Testis (tissue), 3 donors: ENCODE results near the gene NXNL2. TPM values are rescaled to one million over a fixed set of nuclear protein-coding genes. Genes with fewer than 3 reads are reported as not detected.

Experiments
- DNase-seq: peaks from one replicate; pipeline ENCODE4 v3.0.0-alpha.2; 2019
- H3K27ac ChIP-seq, 2 donors: fragments of 200-600 bp; sonication (generic); one replicate each; pipeline ENCODE4 v1.5.1; 2019
- H3K27me3 ChIP-seq: fragments of 200-600 bp; sonication (generic); one replicate; pipeline ENCODE4 v1.5.1; 2019
- H3K36me3 ChIP-seq: fragments of 200-600 bp; sonication (generic); one replicate; pipeline ENCODE4 v1.5.1; 2017; ENCODE audit warnings: low read depth; ENCODE audit errors: missing control alignments
- H3K4me1 ChIP-seq: fragments of 200-600 bp; sonication (generic); one replicate; pipeline ENCODE4 v1.5.1; 2019
- H3K4me3 ChIP-seq, 2 donors: fragments of 200-600 bp; sonication (generic); one replicate each; pipeline ENCODE4 v1.5.1; 2017 to 2019
- H3K9me3 ChIP-seq: fragments of 200-600 bp; sonication (generic); one replicate; pipeline ENCODE4 v1.5.1; 2017
- POLR2A ChIP-seq: fragments of 450-650 bp; IDR thresholded peaks from one replicate; pipeline ENCODE4 v1.6.1; 2017; ENCODE audit warnings: antibody characterized with exemption, mild to moderate bottlenecking, moderate library complexity
- WGBS, 2 donors: methylation state at CpG; one replicate each; pipeline ENCODE4 v1.1.5; 2018; 5-methylcytosine and 5-hydroxymethylcytosine counted together
- intact Hi-C: fragments of 100-400 bp; cut with DNase I; formaldehyde crosslinking; loops from one replicate; pipeline ENCODE4 v1.15.1; 2023; ENCODE audit warnings: low total_unique reads
- polyA plus RNA-seq: library from polyadenylated mRNA; stranded (reverse); fragments of 350-450 nt; fragmentation: Illumina TruSeq; extraction: RNeasy Lipid Tissue Mini Kit (QIAGEN cat#74804); gene quantifications from one replicate; pipeline ENCODE4 v1.2.3, GENCODE V29; 2014; ENCODE audit warnings: low read depth, low replicate concordance; ENCODE audit not compliant: insufficient read depth
- total RNA-seq, 2 donors: library from RNA; depleted of rRNA; stranded (reverse); fragments of >200 nt; gene quantifications; one replicate each; pipeline ENCODE4 v1.2.3, GENCODE V29; 2016
- TF ChIP-seq, protein P1 (sequence below), 3 experiments: fragments of 450-650 bp in 2 of 3; fragments of 200-600 bp in 1 of 3; sonication (generic) in 1 of 3; IDR thresholded peaks; one replicate each; pipeline ENCODE4 v1.5.1; 2016 to 2019; ENCODE audit warnings: antibody characterized with exemption in 3 of 3, mild to moderate bottlenecking in 2 of 3, moderate library complexity in 1 of 3

The NXNL2 gene
- total and polyA plus RNA-seq, 3 donors from 2014 or later, result 1.5 to 2.8 (median 2.2) TPM

- intact Hi-C loops, result no loop called here
- H3K4me1 ChIP-seq, result peaks cover 6% of the 10 kb centered on the region
- DNase-seq, result peak; percentile 33
These were observed 975 bp upstream of the NXNL2 start for GRCh38 chr9:88533951-88534455.

DNA sequence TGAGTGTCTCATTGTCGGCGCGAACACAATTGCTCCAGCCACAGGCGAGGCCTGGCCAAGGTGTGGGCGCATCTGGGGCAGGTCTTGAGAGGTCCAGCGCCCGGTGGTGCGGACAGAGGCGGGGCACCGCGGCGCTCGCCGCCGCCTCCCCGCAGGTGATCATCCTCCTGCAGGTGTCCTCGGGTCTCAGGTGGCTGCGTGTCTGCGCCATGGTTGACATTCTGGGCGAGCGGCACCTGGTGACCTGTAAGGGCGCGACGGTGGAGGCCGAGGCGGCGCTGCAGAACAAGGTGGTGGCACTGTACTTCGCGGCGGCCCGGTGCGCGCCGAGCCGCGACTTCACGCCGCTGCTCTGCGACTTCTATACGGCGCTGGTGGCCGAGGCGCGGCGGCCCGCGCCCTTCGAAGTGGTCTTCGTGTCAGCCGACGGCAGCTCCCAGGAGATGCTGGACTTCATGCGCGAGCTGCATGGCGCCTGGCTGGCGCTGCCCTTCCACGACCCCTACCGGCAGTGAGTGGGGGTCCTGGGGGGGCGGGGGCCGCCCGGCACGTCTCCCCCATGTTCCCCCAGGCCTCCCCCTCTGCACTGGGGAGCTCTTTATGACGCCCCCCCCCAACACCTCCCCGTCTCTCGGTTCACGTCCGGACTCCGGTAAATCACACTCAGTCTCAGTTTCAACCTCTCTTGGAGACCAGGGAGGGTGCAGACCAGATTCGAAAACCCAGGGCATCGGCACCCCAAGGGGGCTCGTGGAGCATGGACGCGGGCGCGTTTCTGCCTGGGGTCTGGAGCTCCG lies 446 bp downstream of the NXNL2 start:
- Histone ChIP-seq H3K4me3 (peak overlapping the region; percentile 56 to 58), H3K27ac (peak overlapping the region in 1 of 2 donors; percentile 41), H3K4me1 (peaks cover 6% of the 10 kb centered on the region), H3K9me3 (no peaks in the 10 kb centered on the region), H3K36me3 (no peaks in the 10 kb centered on the region), H3K27me3 (no peaks in the 10 kb centered on the region)
- 15% methylated on average over 56 of the region's 75 CpGs; no CpG with 5 or more reads in 1 of the 2 donors for WGBS, 2 donors
- TF ChIP-seq, protein P1, sequence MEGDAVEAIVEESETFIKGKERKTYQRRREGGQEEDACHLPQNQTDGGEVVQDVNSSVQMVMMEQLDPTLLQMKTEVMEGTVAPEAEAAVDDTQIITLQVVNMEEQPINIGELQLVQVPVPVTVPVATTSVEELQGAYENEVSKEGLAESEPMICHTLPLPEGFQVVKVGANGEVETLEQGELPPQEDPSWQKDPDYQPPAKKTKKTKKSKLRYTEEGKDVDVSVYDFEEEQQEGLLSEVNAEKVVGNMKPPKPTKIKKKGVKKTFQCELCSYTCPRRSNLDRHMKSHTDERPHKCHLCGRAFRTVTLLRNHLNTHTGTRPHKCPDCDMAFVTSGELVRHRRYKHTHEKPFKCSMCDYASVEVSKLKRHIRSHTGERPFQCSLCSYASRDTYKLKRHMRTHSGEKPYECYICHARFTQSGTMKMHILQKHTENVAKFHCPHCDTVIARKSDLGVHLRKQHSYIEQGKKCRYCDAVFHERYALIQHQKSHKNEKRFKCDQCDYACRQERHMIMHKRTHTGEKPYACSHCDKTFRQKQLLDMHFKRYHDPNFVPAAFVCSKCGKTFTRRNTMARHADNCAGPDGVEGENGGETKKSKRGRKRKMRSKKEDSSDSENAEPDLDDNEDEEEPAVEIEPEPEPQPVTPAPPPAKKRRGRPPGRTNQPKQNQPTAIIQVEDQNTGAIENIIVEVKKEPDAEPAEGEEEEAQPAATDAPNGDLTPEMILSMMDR (IDR thresholded peaks at IDR 0.05), result no peak
- TF ChIP-seq POLR2A, result no peak
- DNase-seq, result no peak
- intact Hi-C loops, result no loop called here

More at GRCh38 chr9:88533951-88534455, 975 bp upstream of the NXNL2 start:
- Histone ChIP-seq H3K27me3 (no peaks in the 10 kb centered on the region), H3K36me3 (no peaks in the 10 kb centered on the region), H3K9me3 (no peaks in the 10 kb centered on the region), H3K4me3 (peak overlapping the region; percentile 56 to 58), H3K27ac (peak overlapping the region; percentile 31 to 76)
- no peak for TF ChIP-seq POLR2A
- TF ChIP-seq, protein P1 (IDR thresholded peaks at IDR 0.05), result no peak
- 2 to 3% methylated on average over 38 to 41 of the region's 41 CpGs for WGBS, 2 donors

GRCh38 chr9:88536023-88536324 lies 996 bp downstream of the NXNL2 start:
- Histone ChIP-seq H3K27ac (no peak overlapping the region), H3K9me3 (no peaks in the 10 kb centered on the region), H3K36me3 (no peaks in the 10 kb centered on the region), H3K27me3 (no peaks in the 10 kb centered on the region), H3K4me3 (peak overlapping the region; percentile 56 to 58), H3K4me1 (peaks cover 6% of the 10 kb centered on the region)
- no peak for TF ChIP-seq POLR2A
- TF ChIP-seq, protein P1 (IDR thresholded peaks at IDR 0.05), result no peak
- no peak for DNase-seq
- WGBS, 2 donors, result 36 to 38% methylated on average over 4 to 18 of the region's 18 CpGs
- intact Hi-C loops, result no loop called here

DNA sequence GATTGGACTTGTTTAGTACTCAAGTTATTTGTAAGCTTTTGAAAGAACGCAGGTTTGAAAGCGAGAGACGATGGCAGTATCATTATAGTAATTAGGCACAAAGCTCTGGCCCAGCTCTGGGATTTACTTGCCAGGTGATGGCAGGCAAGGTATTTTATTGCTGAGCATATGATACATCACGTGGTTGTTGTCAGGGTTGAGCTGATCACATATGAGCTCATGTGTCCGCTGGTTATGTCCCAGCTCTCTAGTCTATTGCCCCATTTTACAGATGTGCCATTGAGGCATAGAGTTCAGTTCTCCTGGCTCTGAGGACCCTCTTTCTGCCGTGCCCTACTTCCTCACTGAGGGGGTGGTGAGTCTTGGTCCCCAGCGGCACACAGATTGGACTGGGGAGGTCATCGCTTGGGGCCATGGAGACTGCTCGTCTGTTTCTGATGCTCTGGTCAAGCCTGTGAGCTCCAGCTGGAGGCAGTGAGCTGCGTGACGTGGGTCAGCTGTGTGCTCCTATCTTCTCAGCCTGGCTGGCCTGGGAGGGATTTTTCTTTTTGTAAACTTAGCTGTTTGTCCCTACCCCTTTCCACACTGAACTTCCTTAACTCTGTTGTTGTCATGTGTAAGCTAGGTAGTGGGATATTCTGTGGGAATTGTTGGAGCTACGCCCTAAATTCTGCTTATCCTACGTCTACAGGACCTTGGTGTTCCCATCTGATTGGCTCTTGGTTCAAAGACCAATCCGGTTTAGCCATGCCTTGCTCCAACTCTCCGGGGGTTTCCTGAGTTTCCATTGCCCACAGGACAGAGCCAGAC lies 2.2 kb downstream of the NXNL2 start:
- 52 to 54% methylated on average over 9 to 15 of the region's 15 CpGs for WGBS, 2 donors
- intact Hi-C loops, result no loop called here
- DNase-seq, result peak; percentile 42
- H3K27me3 ChIP-seq, result no peaks in the 10 kb centered on the region
- TF ChIP-seq, protein P1 (IDR thresholded peaks at IDR 0.05), result no peak
- TF ChIP-seq POLR2A, result no peak
- H3K9me3 ChIP-seq, result no peaks in the 10 kb centered on the region
- no peaks in the 10 kb centered on the region for H3K36me3 ChIP-seq
- peaks cover 6% of the 10 kb centered on the region for H3K4me1 ChIP-seq
- H3K4me3 ChIP-seq, result no peak overlapping the region
- H3K27ac ChIP-seq, result peak overlapping the region in 1 of 2 donors; percentile 53
